GM12878 (cell line): ENCODE data around the gene NPBWR2. TPM values are rescaled to one million over a fixed set of nuclear protein-coding genes. Genes with fewer than 3 reads are reported as not detected.

ENCODE experiments used
- ATF7 ChIP-seq: fragments of 450-650 bp; IDR thresholded peaks from 2 replicates; pipeline ENCODE4 v1.6.1; 2016; ENCODE audit warnings: low read depth, mild to moderate bottlenecking
- BACH1 ChIP-seq: fragments of 450-650 bp; IDR thresholded peaks from 2 replicates; pipeline ENCODE4 v1.6.1; 2017; ENCODE audit warnings: mild to moderate bottlenecking, borderline replicate concordance
- CBFB ChIP-seq: IDR thresholded peaks from 2 replicates; pipeline ENCODE4 v1.6.1; 2016; ENCODE audit warnings: antibody characterized with exemption, low read depth
- IKZF1 ChIP-seq: fragments of 450-650 bp; conservative IDR thresholded peaks from 2 replicates; pipeline ENCODE4 v1.6.1; 2017; ENCODE audit warnings: antibody characterized with exemption, mild to moderate bottlenecking
- LARP7 ChIP-seq: fragments of 450-650 bp; IDR thresholded peaks from 2 replicates; pipeline ENCODE4 v1.6.1; 2017; ENCODE audit warnings: mild to moderate bottlenecking
- MYB ChIP-seq: fragments of 150-350 bp; IDR thresholded peaks from 2 replicates; pipeline ENCODE4 v1.6.1; 2014; ENCODE audit warnings: mild to moderate bottlenecking, low read depth, low read length, borderline replicate concordance
- NBN ChIP-seq: fragments of 450-650 bp; IDR thresholded peaks from 2 replicates; pipeline ENCODE4 v1.6.1; 2016
- NFYB ChIP-seq: IDR thresholded peaks from 2 replicates; pipeline ENCODE4 v1.6.1; 2011; ENCODE audit warnings: low read depth, mild to moderate bottlenecking, low read length, improper control_type of control experiment, moderate library complexity; ENCODE audit not compliant: insufficient read depth
- RAD21 ChIP-seq: IDR thresholded peaks from 2 replicates; pipeline ENCODE4 v1.6.1; 2011; ENCODE audit warnings: mild to moderate bottlenecking, low read depth, low read length, moderate library complexity; ENCODE audit not compliant: insufficient read depth
- RELA ChIP-seq: fragments of 450-650 bp; IDR thresholded peaks from 2 replicates; pipeline ENCODE4 v1.8.0; 2014; ENCODE audit warnings: borderline replicate concordance; ENCODE audit not compliant: partially characterized antibody
- SP1 ChIP-seq: IDR thresholded peaks from one replicate; pipeline ENCODE4 v1.6.1; 2011; ENCODE audit warnings: low read depth, low read length
- STAT1 ChIP-seq: fragments of 450-650 bp; conservative IDR thresholded peaks from 2 replicates; pipeline ENCODE4 v1.6.1; 2014; ENCODE audit warnings: antibody characterized with exemption, mild to moderate bottlenecking
- YBX1 ChIP-seq: fragments of 450-650 bp; IDR thresholded peaks from 2 replicates; pipeline ENCODE4 v1.6.1; 2016; ENCODE audit warnings: antibody characterized with exemption
- polyA plus RNA-seq, 11 experiments: library from polyadenylated mRNA; depleted of rRNA in 4 of 11; unstranded in 6 of 11; stranded (reverse) in 5 of 11; fragments of >200 nt; fragmentation: Nextera tagmentation in 4 of 11; fragmentation: Illumina TruSeq in 1 of 11; extraction: Ambion mirVana in 4 of 11; extraction: Trizol in 1 of 11; gene quantifications; 1 replicate in 1 of 11; 2 replicates in 10 of 11; pipeline versions ENCODE4 v1.2.1 to v1.2.3, GENCODE V29; 2011 to 2016; ENCODE audit warnings: inconsistent platforms in 2 of 11, missing spikeins in 2 of 11, low read depth in 1 of 11
- total RNA-seq, 4 experiments: library from RNA; depleted of rRNA in 3 of 4; stranded (reverse); fragments of >200 nt in 3 of 4; fragmentation: Illumina TruSeq in 1 of 4; extraction: Trizol in 1 of 4; gene quantifications; 2 replicates each; pipeline versions ENCODE4 v1.2.1 to v1.2.3, GENCODE V29; 2013 to 2021
- TF ChIP-seq, protein P1 (sequence below): IDR thresholded peaks from 2 replicates; pipeline ENCODE4 v1.6.1; 2011; ENCODE audit warnings: mild to moderate bottlenecking, low read depth, low read length, moderate library complexity; ENCODE audit not compliant: insufficient replicate concordance
- TF ChIP-seq, protein P2 (sequence below): fragments of 450-650 bp; IDR thresholded peaks from 2 replicates; pipeline ENCODE4 v1.6.1; 2017; ENCODE audit warnings: borderline replicate concordance
- TF ChIP-seq, protein P3 (sequence below): fragments of 450-650 bp; IDR thresholded peaks from 2 replicates; pipeline ENCODE4 v1.6.1; 2017; ENCODE audit warnings: mild to moderate bottlenecking, moderate library complexity
- TF ChIP-seq, protein P4 (sequence below): fragments of 450-650 bp; IDR thresholded peaks from 2 replicates; pipeline ENCODE4 v1.6.1; 2017; ENCODE audit warnings: mild to moderate bottlenecking, low read depth, inconsistent platforms; ENCODE audit not compliant: poor library complexity, severe bottlenecking
- TF ChIP-seq, protein P5 (sequence below): fragments of 450-650 bp; formaldehyde crosslinking; IDR thresholded peaks from 2 replicates; pipeline ENCODE4 v1.5.0; 2022; ENCODE audit warnings: mild to moderate bottlenecking, missing genetic modification characterization

The NPBWR2 gene
- total and polyA plus RNA-seq, 10 of the 15 experiments (the other 5 are each of a cell fraction or from before 2014, with no cell fraction given) = not detected

DNA sequence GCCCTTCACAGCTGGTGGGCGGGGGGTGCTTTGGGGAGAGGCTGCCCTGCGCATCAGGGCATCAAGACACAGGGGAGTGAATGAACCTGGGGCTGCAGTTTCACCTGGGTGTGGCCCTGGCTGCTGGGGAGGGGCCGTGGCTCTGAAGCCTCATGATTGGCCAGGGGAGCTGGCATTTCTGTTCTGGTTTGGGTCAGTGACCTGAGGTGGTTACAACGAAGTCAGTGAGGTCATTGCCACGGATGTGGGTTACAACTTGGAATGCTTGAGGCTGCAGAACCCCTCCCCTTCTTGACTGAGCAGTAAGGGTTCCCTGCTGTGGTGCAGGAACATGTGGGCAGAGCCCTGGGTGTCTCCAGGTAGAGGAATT lies 41.4 kb downstream of the NPBWR2 start (continued):
- TF ChIP-seq, protein P1, sequence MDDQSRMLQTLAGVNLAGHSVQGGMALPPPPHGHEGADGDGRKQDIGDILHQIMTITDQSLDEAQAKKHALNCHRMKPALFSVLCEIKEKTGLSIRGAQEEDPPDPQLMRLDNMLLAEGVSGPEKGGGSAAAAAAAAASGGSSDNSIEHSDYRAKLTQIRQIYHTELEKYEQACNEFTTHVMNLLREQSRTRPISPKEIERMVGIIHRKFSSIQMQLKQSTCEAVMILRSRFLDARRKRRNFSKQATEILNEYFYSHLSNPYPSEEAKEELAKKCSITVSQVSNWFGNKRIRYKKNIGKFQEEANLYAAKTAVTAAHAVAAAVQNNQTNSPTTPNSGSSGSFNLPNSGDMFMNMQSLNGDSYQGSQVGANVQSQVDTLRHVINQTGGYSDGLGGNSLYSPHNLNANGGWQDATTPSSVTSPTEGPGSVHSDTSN = no peak
- TF ChIP-seq, protein P2, sequence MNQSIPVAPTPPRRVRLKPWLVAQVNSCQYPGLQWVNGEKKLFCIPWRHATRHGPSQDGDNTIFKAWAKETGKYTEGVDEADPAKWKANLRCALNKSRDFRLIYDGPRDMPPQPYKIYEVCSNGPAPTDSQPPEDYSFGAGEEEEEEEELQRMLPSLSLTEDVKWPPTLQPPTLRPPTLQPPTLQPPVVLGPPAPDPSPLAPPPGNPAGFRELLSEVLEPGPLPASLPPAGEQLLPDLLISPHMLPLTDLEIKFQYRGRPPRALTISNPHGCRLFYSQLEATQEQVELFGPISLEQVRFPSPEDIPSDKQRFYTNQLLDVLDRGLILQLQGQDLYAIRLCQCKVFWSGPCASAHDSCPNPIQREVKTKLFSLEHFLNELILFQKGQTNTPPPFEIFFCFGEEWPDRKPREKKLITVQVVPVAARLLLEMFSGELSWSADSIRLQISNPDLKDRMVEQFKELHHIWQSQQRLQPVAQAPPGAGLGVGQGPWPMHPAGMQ = no peak
- peak; percentile 66 for TF ChIP-seq IKZF1
- TF ChIP-seq, protein P3, sequence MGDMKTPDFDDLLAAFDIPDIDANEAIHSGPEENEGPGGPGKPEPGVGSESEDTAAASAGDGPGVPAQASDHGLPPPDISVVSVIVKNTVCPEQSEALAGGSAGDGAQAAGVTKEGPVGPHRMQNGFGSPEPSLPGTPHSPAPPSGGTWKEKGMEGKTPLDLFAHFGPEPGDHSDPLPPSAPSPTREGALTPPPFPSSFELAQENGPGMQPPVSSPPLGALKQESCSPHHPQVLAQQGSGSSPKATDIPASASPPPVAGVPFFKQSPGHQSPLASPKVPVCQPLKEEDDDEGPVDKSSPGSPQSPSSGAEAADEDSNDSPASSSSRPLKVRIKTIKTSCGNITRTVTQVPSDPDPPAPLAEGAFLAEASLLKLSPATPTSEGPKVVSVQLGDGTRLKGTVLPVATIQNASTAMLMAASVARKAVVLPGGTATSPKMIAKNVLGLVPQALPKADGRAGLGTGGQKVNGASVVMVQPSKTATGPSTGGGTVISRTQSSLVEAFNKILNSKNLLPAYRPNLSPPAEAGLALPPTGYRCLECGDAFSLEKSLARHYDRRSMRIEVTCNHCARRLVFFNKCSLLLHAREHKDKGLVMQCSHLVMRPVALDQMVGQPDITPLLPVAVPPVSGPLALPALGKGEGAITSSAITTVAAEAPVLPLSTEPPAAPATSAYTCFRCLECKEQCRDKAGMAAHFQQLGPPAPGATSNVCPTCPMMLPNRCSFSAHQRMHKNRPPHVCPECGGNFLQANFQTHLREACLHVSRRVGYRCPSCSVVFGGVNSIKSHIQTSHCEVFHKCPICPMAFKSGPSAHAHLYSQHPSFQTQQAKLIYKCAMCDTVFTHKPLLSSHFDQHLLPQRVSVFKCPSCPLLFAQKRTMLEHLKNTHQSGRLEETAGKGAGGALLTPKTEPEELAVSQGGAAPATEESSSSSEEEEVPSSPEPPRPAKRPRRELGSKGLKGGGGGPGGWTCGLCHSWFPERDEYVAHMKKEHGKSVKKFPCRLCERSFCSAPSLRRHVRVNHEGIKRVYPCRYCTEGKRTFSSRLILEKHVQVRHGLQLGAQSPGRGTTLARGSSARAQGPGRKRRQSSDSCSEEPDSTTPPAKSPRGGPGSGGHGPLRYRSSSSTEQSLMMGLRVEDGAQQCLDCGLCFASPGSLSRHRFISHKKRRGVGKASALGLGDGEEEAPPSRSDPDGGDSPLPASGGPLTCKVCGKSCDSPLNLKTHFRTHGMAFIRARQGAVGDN = no peak
- TF ChIP-seq BACH1 = no peak
- TF ChIP-seq, protein P4, sequence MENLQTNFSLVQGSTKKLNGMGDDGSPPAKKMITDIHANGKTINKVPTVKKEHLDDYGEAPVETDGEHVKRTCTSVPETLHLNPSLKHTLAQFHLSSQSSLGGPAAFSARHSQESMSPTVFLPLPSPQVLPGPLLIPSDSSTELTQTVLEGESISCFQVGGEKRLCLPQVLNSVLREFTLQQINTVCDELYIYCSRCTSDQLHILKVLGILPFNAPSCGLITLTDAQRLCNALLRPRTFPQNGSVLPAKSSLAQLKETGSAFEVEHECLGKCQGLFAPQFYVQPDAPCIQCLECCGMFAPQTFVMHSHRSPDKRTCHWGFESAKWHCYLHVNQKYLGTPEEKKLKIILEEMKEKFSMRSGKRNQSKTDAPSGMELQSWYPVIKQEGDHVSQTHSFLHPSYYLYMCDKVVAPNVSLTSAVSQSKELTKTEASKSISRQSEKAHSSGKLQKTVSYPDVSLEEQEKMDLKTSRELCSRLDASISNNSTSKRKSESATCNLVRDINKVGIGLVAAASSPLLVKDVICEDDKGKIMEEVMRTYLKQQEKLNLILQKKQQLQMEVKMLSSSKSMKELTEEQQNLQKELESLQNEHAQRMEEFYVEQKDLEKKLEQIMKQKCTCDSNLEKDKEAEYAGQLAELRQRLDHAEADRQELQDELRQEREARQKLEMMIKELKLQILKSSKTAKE = no peak
- TF ChIP-seq NBN = no peak
- TF ChIP-seq CBFB = peak; percentile 24; the same call in 1 of the 2 replicates
- no peak for TF ChIP-seq YBX1
- no peak for TF ChIP-seq MYB
- no peak for TF ChIP-seq RELA
- TF ChIP-seq ATF7 = peak; percentile 81
- no peak for TF ChIP-seq STAT1
- TF ChIP-seq NFYB = peak; percentile 52; the same call in 1 of the 2 replicates
- TF ChIP-seq LARP7 = no peak
- no peak for TF ChIP-seq RAD21
- TF ChIP-seq SP1 = no peak
- TF ChIP-seq, protein P5, sequence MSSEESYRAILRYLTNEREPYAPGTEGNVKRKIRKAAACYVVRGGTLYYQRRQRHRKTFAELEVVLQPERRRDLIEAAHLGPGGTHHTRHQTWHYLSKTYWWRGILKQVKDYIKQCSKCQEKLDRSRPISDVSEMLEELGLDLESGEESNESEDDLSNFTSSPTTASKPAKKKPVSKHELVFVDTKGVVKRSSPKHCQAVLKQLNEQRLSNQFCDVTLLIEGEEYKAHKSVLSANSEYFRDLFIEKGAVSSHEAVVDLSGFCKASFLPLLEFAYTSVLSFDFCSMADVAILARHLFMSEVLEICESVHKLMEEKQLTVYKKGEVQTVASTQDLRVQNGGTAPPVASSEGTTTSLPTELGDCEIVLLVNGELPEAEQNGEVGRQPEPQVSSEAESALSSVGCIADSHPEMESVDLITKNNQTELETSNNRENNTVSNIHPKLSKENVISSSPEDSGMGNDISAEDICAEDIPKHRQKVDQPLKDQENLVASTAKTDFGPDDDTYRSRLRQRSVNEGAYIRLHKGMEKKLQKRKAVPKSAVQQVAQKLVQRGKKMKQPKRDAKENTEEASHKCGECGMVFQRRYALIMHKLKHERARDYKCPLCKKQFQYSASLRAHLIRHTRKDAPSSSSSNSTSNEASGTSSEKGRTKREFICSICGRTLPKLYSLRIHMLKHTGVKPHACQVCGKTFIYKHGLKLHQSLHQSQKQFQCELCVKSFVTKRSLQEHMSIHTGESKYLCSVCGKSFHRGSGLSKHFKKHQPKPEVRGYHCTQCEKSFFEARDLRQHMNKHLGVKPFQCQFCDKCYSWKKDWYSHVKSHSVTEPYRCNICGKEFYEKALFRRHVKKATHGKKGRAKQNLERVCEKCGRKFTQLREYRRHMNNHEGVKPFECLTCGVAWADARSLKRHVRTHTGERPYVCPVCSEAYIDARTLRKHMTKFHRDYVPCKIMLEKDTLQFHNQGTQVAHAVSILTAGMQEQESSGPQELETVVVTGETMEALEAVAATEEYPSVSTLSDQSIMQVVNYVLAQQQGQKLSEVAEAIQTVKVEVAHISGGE = no peak
